Fibroblast of peridontal ligament (primary cell): ENCODE data around the gene TDRD10.
A peak's percentile ranks its signal among the peaks of the same experiment; 100 is the strongest.

ENCODE experiments used
- DNase-seq: peaks from one replicate; pipeline ENCODE4 v3.0.0-alpha.2; 2010; ENCODE audit errors: extremely low read depth

Gene TDRD10

GRCh38 chr1:154577346-154578057 lies 75.5 kb downstream of the TDRD10 start:
- DNase-seq: no peak

DNA sequence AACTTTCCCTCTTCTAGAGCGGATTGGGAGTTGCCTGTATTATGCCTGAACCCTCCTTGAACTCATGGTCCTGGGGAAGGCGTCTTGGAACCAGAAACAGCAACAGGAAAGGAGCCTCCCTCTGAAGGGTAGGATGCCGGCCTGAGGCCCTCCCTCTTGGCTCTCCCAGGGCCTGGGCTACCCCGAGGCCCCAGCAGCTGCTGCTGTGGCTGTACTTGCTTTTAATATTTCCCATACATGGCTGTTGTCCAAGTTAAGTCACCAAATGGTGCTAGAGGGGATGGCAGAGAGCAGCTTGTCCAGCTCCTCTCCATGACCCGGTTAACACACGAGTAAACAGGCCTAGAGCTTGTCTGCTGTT lies 76.0 kb downstream of the TDRD10 start:
- DNase-seq: no peak

DNA sequence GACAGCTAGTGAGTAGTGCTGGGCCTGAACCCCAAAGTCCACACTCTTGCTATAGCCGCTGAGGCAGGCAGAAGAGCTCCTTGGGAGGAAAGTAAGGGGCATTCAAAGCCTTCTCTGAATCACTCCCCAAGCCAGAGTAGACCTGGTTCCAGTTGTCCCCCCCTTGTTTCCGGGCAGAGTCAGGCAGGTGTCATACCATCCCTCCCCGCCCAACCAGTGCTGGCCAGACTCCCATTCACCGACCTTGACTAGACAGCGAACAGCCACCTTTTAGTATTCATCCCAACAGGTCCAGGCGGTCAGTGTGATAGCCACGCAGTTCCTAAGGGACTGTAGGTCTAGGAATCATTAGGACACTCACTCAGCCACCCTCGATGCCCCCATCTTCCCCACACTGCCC lies 77.4 kb downstream of the TDRD10 start:
- no peak for DNase-seq

DNA sequence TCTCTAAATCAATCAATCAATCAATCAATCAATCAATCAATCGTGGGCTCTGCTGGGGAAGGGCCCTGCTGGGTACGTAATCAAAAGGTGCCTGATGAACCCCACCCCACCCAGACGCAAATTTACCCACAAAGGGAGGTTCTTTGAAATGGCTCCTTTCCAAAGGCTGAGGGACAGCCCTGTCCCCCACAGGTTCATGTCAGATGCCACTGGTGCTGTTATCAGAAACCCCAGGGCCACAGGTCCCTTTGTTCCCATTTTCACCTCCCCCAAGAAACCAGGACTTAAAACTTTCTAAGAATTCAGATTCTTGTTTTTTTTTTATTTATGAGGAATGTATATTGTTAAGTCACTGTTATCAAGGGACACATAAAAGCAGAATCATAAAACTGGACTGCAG lies 79.7 kb downstream of the TDRD10 start:
- no peak for DNase-seq

- no peak for DNase-seq
Measured at GRCh38 chr1:154582885-154583284, 80.9 kb downstream of the TDRD10 start.

GRCh38 chr1:154583773-154584172 lies 81.8 kb downstream of the TDRD10 start:
- DNase-seq: peak; percentile 16

GRCh38 chr1:154584267-154584994 lies 82.4 kb downstream of the TDRD10 start:
- DNase-seq: no peak

- no peak for DNase-seq
Measured at GRCh38 chr1:154586231-154586630, 84.2 kb downstream of the TDRD10 start.

DNA sequence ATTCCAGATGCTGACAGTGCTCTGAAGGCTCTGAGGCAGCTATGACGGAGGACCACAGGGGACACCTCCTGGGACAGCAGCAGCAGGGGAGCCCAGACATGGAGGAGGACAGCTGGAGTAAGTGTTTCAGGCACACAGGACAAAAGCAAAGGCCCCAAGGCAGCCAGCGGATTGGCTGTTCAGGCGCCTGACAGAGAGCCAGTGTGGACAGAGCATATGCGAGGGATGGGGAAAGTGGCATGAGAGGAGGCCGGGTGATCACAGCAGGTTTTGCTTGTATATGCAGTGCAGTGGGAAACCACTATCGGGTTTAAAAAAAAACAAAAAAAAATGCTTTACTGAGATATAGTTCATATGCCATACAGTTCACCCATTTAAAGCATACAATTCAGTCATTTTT lies 84.6 kb downstream of the TDRD10 start:
- DNase-seq: no peak

DNA sequence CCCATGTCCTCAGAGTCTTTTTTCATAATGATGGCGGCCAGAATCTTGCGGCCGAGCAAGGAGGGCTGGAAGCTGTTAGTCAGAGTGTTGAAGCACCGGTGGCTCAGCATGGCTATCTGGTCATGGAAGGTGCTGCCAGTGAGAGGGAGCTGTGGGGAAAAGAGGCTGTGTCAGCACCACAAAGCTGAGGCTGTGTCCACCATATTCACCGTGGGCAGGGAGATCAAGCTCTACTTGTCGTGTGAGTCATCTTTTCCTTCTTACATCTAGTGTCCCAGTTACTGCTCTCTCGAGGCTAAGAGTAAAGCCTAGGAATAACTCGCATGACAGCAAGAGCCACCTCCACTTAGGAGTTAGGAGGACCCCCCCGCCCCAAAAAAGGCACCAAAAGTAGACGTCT lies 87.8 kb downstream of the TDRD10 start:
- DNase-seq: no peak

- DNase-seq: no peak
Measured at GRCh38 chr1:154590756-154591155, 88.7 kb downstream of the TDRD10 start.

DNA sequence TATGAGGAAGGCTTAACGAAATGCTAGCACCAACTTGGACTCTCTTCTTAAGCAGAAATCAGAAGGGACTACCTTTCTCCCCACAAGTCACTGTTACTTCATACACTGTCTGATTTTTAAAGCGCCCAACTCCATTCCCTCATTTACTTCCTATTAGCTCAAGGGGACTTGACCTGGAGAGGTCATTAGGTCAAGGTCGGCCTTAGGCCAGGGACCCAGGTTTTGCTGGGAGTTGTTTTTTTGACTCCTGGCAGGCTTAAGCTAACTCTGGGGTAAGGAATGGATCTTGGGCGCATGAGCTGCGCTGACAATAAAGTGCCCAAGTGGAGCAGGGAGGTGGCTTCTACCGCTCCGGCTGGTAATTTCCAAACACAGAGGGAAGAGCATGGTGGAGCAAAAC lies 89.2 kb downstream of the TDRD10 start:
- DNase-seq: no peak

DNA sequence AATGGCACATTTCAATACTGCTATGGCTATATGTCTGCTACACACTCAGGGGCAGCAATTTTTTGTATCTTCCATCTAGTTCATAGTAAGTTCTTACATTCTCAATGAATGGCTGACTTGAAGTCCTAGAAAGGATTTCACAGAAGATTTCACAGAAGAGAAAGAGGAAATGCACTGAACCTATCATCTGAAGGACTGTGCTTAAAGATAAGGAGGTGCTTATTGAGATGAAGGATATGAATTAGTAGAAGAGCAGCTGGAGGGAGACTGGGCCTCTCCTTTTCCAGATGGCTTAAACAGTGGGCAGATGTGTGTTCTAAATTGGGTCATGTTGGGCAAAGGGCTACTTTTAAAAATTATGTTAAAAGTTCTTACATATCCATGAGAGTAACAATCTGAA lies 91.4 kb downstream of the TDRD10 start:
- no peak for DNase-seq

GRCh38 chr1:154594811-154595210 lies 92.8 kb downstream of the TDRD10 start:
- no peak for DNase-seq

DNA sequence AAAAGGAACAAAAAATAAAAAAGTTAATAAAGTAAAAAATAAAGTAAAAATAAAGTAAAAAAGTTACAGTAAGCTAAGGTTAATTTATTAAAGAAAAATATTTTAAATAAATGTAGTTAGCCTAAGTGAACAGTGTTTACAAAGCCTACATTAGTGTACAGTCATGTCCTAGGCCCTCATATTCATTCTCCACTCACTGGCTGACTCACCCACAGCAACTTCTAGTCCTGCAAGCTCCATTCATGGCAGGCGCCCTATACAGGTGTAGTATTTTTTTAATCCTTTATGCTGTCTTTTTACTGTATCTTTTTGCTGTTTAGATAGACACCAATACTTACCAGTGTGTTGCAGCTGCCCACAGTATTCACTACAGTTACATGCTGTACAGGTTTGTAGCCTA lies 93.6 kb downstream of the TDRD10 start:
- DNase-seq: no peak
